Astrocyte (in vitro differentiated cells and primary cell): Measurements from ENCODE around the gene ZDHHC14. TPM values are rescaled to one million over a fixed set of nuclear protein-coding genes. Genes with fewer than 3 reads are reported as not detected.
A peak's percentile ranks its signal among the peaks of the same experiment; 100 is the strongest.

Source experiments
- DNase-seq: peaks from one replicate; pipeline ENCODE4 v3.0.0-alpha.2; 2010; ENCODE audit warnings: low read depth
- FAIRE-seq: peaks from 2 replicates; lab custom pipeline; 2011; peaks lifted over from hg19 to GRCh38; lab: Jason Lieb, UNC
- H2AFZ ChIP-seq: 2 replicates; pipeline ENCODE4 v1.6.0; 2012; ENCODE audit warnings: low read depth, low read length, inconsistent platforms
- H3K27ac ChIP-seq: 2 replicates; pipeline ENCODE4 v1.5.1; 2011; ENCODE audit warnings: low read depth, low read length, inconsistent platforms
- H3K27me3 ChIP-seq: 2 replicates; pipeline ENCODE4 v1.6.0; 2011; ENCODE audit warnings: low read length, inconsistent platforms; ENCODE audit not compliant: insufficient read depth
- H3K36me3 ChIP-seq: 2 replicates; pipeline ENCODE4 v1.5.1; 2011; ENCODE audit warnings: low read length, inconsistent platforms; ENCODE audit not compliant: insufficient read depth
- H3K4me1 ChIP-seq: 2 replicates; pipeline ENCODE4 v1.5.1; 2011; ENCODE audit warnings: low read length, inconsistent platforms; ENCODE audit not compliant: insufficient read depth
- H3K4me2 ChIP-seq: 2 replicates; pipeline ENCODE4 v1.6.0; 2012; ENCODE audit warnings: low read length, inconsistent platforms
- H3K4me3 ChIP-seq: 2 replicates; pipeline ENCODE4 v1.5.1; 2011; ENCODE audit warnings: low read depth, mild to moderate bottlenecking, low read length, inconsistent platforms; ENCODE audit not compliant: insufficient read depth
- H3K79me2 ChIP-seq: 2 replicates; pipeline ENCODE4 v1.6.0; 2012; ENCODE audit warnings: mild to moderate bottlenecking, low read length, inconsistent platforms; ENCODE audit not compliant: insufficient read depth
- H3K9ac ChIP-seq: 2 replicates; pipeline ENCODE4 v1.6.0; 2012; ENCODE audit warnings: mild to moderate bottlenecking, low read length, inconsistent platforms
- H3K9me3 ChIP-seq: 2 replicates; pipeline ENCODE4 v1.5.1; 2012; ENCODE audit warnings: low read depth, mild to moderate bottlenecking, low read length, inconsistent platforms; ENCODE audit not compliant: insufficient read depth
- H4K20me1 ChIP-seq: 2 replicates; pipeline ENCODE4 v1.6.0; 2012; ENCODE audit warnings: low read length, inconsistent platforms; ENCODE audit not compliant: insufficient read depth
- H3K27ac Mint-ChIP-seq: one replicate; pipeline ENCODE4 v1.8.0; 2021; ENCODE audit warnings: mild to moderate bottlenecking, mixed read lengths; ENCODE audit not compliant: unreplicated experiment
- H3K27me3 Mint-ChIP-seq: one replicate; pipeline ENCODE4 v1.8.0; 2021; ENCODE audit warnings: low read depth, mixed read lengths; ENCODE audit not compliant: unreplicated experiment
- H3K36me3 Mint-ChIP-seq: one replicate; pipeline ENCODE4 v1.8.0; 2021; ENCODE audit warnings: low read depth, mixed read lengths; ENCODE audit not compliant: unreplicated experiment
- H3K4me1 Mint-ChIP-seq: one replicate; pipeline ENCODE4 v1.8.0; 2021; ENCODE audit warnings: low read depth, mixed read lengths; ENCODE audit not compliant: unreplicated experiment
- H3K4me3 Mint-ChIP-seq: one replicate; pipeline ENCODE4 v1.8.0; 2021; ENCODE audit warnings: mild to moderate bottlenecking, moderate library complexity, mixed read lengths; ENCODE audit not compliant: unreplicated experiment
- H3K9me3 Mint-ChIP-seq: one replicate; pipeline ENCODE4 v1.8.0; 2021; ENCODE audit warnings: mild to moderate bottlenecking, mixed read lengths; ENCODE audit not compliant: unreplicated experiment
- CTCF ChIP-seq: IDR thresholded peaks from 2 replicates; pipeline ENCODE4 v1.5.1; 2011; ENCODE audit warnings: low read depth, mild to moderate bottlenecking, inconsistent platforms, low read length, moderate library complexity; ENCODE audit not compliant: insufficient read depth
- EZH2 ChIP-seq: IDR thresholded peaks from 2 replicates; pipeline ENCODE4 v1.6.1; 2012; ENCODE audit warnings: mild to moderate bottlenecking, low read length, inconsistent platforms; ENCODE audit not compliant: insufficient read depth
- total RNA-seq: library from RNA; stranded (reverse); gene quantifications from 2 replicates; pipeline ENCODE4 v1.2.1, GENCODE V29; 2021

Gene ZDHHC14
- total RNA-seq, 1 donor from 2014 or later: 7.2 TPM

GRCh38 chr6:157447735-157448134 lies 66.7 kb downstream of the ZDHHC14 start:
- Histone ChIP-seq H3K4me2 (no peak overlapping the region), H2AFZ (no peak overlapping the region), H3K9ac (no peak overlapping the region), H3K4me1 (peaks cover 3% of the 10 kb centered on the region), H3K27ac (no peak overlapping the region), H3K9me3 (no peaks in the 10 kb centered on the region), H3K79me2 (no peaks in the 10 kb centered on the region), H3K4me3 (no peak overlapping the region), H3K27me3 (no peaks in the 10 kb centered on the region), H4K20me1 (no peaks in the 10 kb centered on the region), H3K36me3 (no peaks in the 10 kb centered on the region)
- no peak overlapping the region for H3K4me3 Mint-ChIP-seq
- H3K36me3 Mint-ChIP-seq: peaks cover 2% of the 10 kb centered on the region
- peaks cover 12% of the 10 kb centered on the region for H3K4me1 Mint-ChIP-seq
- no peak overlapping the region for H3K27ac Mint-ChIP-seq
- no peak for FAIRE-seq
- H3K9me3 Mint-ChIP-seq: peaks cover 2% of the 10 kb centered on the region
- DNase-seq: no peak
- no peak for TF ChIP-seq EZH2
- TF ChIP-seq CTCF: no peak
- no peaks in the 10 kb centered on the region for H3K27me3 Mint-ChIP-seq

GRCh38 chr6:157449610-157450009 lies 68.6 kb downstream of the ZDHHC14 start:
- H3K4me2 ChIP-seq: no peak overlapping the region
- Mint-ChIP-seq H3K36me3 (peaks cover 2% of the 10 kb centered on the region), H3K9me3 (peaks cover 3% of the 10 kb centered on the region), H3K4me3 (no peak overlapping the region), H3K4me1 (peaks cover 2% of the 10 kb centered on the region), H3K27me3 (no peaks in the 10 kb centered on the region), H3K27ac (no peak overlapping the region)
- TF ChIP-seq CTCF: no peak
- no peak for TF ChIP-seq EZH2
- H2AFZ ChIP-seq: no peak overlapping the region
- H3K4me3 ChIP-seq: no peak overlapping the region
- H3K9ac ChIP-seq: no peak overlapping the region
- H3K4me1 ChIP-seq: no peaks in the 10 kb centered on the region
- H3K27ac ChIP-seq: no peak overlapping the region
- H3K79me2 ChIP-seq: no peaks in the 10 kb centered on the region
- no peaks in the 10 kb centered on the region for H3K36me3 ChIP-seq
- FAIRE-seq: no peak
- no peaks in the 10 kb centered on the region for H4K20me1 ChIP-seq
- peak; percentile 25 for DNase-seq
- no peaks in the 10 kb centered on the region for H3K27me3 ChIP-seq
- no peaks in the 10 kb centered on the region for H3K9me3 ChIP-seq

GRCh38 chr6:157450931-157451742 lies 70.1 kb downstream of the ZDHHC14 start:
- no peak overlapping the region for H3K27ac Mint-ChIP-seq
- Histone ChIP-seq H3K4me3 (no peak overlapping the region), H3K4me1 (no peaks in the 10 kb centered on the region), H2AFZ (no peak overlapping the region), H3K9ac (no peak overlapping the region), H4K20me1 (peaks cover 2% of the 10 kb centered on the region), H3K4me2 (no peak overlapping the region), H3K27ac (no peak overlapping the region), H3K79me2 (no peaks in the 10 kb centered on the region), H3K27me3 (no peaks in the 10 kb centered on the region), H3K36me3 (no peaks in the 10 kb centered on the region), H3K9me3 (no peaks in the 10 kb centered on the region)
- H3K4me1 Mint-ChIP-seq: peaks cover 4% of the 10 kb centered on the region
- H3K4me3 Mint-ChIP-seq: no peak overlapping the region
- FAIRE-seq (no peak), DNase-seq (no peak)
- peaks cover 3% of the 10 kb centered on the region for H3K9me3 Mint-ChIP-seq
- H3K36me3 Mint-ChIP-seq: peaks cover 5% of the 10 kb centered on the region
- peaks cover 5% of the 10 kb centered on the region for H3K27me3 Mint-ChIP-seq
- no peak for TF ChIP-seq EZH2
- TF ChIP-seq CTCF: no peak
